ENCODE results near the gene BDKRB2. TPM values are rescaled to one million over a fixed set of nuclear protein-coding genes. Genes with fewer than 3 reads are reported as not detected.

BDKRB2 gene
- total RNA-seq, 2 donors from 2014 or later, result 11.3 to 23.3 TPM

GRCh38 chr14:96232506-96232905 is 27.9 kb downstream of the BDKRB2 start:
- no peak overlapping the region for H3K9ac ChIP-seq (ENCODE audit: low read depth in 2 of 2, low read length in 2 of 2)
- no peak overlapping the region for H3K27ac ChIP-seq
- H3K4me3 ChIP-seq, result no peak overlapping the region
- TF ChIP-seq CTCF (IDR thresholded peaks at IDR 0.05), result no peak
- intact Hi-C loops (cut with DNase I), result no loop called here
- DNase-seq, result no peak
- no peaks in the 10 kb centered on the region for H3K36me3 ChIP-seq
- H3K27me3 ChIP-seq, result no peaks in the 10 kb centered on the region
- H3K9me3 ChIP-seq, result no peaks in the 10 kb centered on the region
- H3K4me1 ChIP-seq, result no peaks in the 10 kb centered on the region

GRCh38 chr14:96233661-96234060 is 29.0 kb downstream of the BDKRB2 start:
- no peak overlapping the region for H3K4me3 ChIP-seq
- no peaks in the 10 kb centered on the region for H3K36me3 ChIP-seq
- H3K27ac ChIP-seq, result no peak overlapping the region
- no peaks in the 10 kb centered on the region for H3K9me3 ChIP-seq
- intact Hi-C loops (cut with DNase I), result no loop called here
- H3K4me1 ChIP-seq, result no peaks in the 10 kb centered on the region
- no peak for TF ChIP-seq CTCF (IDR thresholded peaks at IDR 0.05)
- H3K27me3 ChIP-seq, result no peaks in the 10 kb centered on the region
- no peak overlapping the region for H3K9ac ChIP-seq (ENCODE audit: low read depth in 2 of 2, low read length in 2 of 2)
- DNase-seq, result no peak

GRCh38 chr14:96235426-96235825 is 30.8 kb downstream of the BDKRB2 start:
- no peak overlapping the region for H3K9ac ChIP-seq (ENCODE audit: low read depth in 2 of 2, low read length in 2 of 2)
- no peak for TF ChIP-seq CTCF (IDR thresholded peaks at IDR 0.05)
- H3K27ac ChIP-seq, result no peak overlapping the region
- H3K4me3 ChIP-seq, result no peak overlapping the region
- DNase-seq, result no peak
- no peaks in the 10 kb centered on the region for H3K27me3 ChIP-seq
- H3K9me3 ChIP-seq, result no peaks in the 10 kb centered on the region
- no peaks in the 10 kb centered on the region for H3K36me3 ChIP-seq
- H3K4me1 ChIP-seq, result no peaks in the 10 kb centered on the region
- intact Hi-C loops (cut with DNase I), result no loop called here

GRCh38 chr14:96237641-96238040 is 33.0 kb downstream of the BDKRB2 start:
- Histone ChIP-seq H3K27me3 (no peaks in the 10 kb centered on the region), H3K9me3 (no peaks in the 10 kb centered on the region), H3K9ac (ENCODE audit: low read depth in 2 of 2, low read length in 2 of 2) (no peak overlapping the region), H3K4me1 (no peaks in the 10 kb centered on the region), H3K36me3 (peaks cover 6% of the 10 kb centered on the region), H3K27ac (no peak overlapping the region), H3K4me3 (no peak overlapping the region)
- intact Hi-C loops (cut with DNase I), result no loop called here
- TF ChIP-seq CTCF (IDR thresholded peaks at IDR 0.05), result no peak
- DNase-seq, result no peak

GRCh38 chr14:96238676-96239265 is 34.1 kb downstream of the BDKRB2 start:
- no peaks in the 10 kb centered on the region for H3K9me3 ChIP-seq
- no peaks in the 10 kb centered on the region for H3K27me3 ChIP-seq
- H3K36me3 ChIP-seq, result peaks cover 6% of the 10 kb centered on the region
- no peaks in the 10 kb centered on the region for H3K4me1 ChIP-seq
- TF ChIP-seq CTCF (IDR thresholded peaks at IDR 0.05), result no peak
- peak overlapping the region; percentile 64 for H3K27ac ChIP-seq
- no peak for DNase-seq
- H3K4me3 ChIP-seq, result no peak overlapping the region
- intact Hi-C loops (cut with DNase I), result no loop called here
- peak overlapping the region in 1 of 2 donors; percentile 51 for H3K9ac ChIP-seq (ENCODE audit: low read depth in 2 of 2, low read length in 2 of 2)
